Kidney (tissue), 14 donors: Measurements from ENCODE around the gene PLCB1. TPM values are rescaled to one million over a fixed set of nuclear protein-coding genes. Genes with fewer than 3 reads are reported as not detected.

Source experiments
- DNase-seq, 5 donors: peaks; one replicate each; pipeline ENCODE4 v3.0.0-alpha.2; 2013 to 2020
- FAIRE-seq: peaks from 2 replicates; lab custom pipeline; 2012; peaks lifted over from hg19 to GRCh38; lab: Jason Lieb, UNC
- H3K27ac ChIP-seq, 2 donors: one replicate each; pipeline ENCODE4 v1.7.0; 2013; ENCODE audit warnings: low read depth in 2 of 2, low read length in 2 of 2, inconsistent platforms in 1 of 2
- H3K27me3 ChIP-seq: one replicate; pipeline ENCODE4 v1.7.1; 2013; ENCODE audit warnings: low read length, inconsistent platforms; ENCODE audit not compliant: control insufficient read depth, insufficient read depth
- H3K36me3 ChIP-seq, 3 donors: one replicate each; pipeline versions ENCODE4 v1.7.0 to v1.7.1; 2013; ENCODE audit warnings: low read length in 3 of 3, control low read depth in 1 of 3, inconsistent platforms in 1 of 3; ENCODE audit not compliant: insufficient read depth in 3 of 3, control insufficient read depth in 2 of 3
- H3K4me1 ChIP-seq, 3 donors: one replicate each; pipeline versions ENCODE4 v1.7.0 to v1.7.1; 2013; ENCODE audit warnings: low read length in 3 of 3, inconsistent platforms in 1 of 3, low read depth in 1 of 3; ENCODE audit not compliant: control insufficient read depth in 2 of 3, insufficient read depth in 2 of 3
- H3K4me3 ChIP-seq, 3 donors: one replicate each; pipeline versions ENCODE4 v1.7.0 to v1.8.1; 2013; ENCODE audit warnings: low read length in 3 of 3, control low read depth in 1 of 3, inconsistent platforms in 1 of 3
- H3K9ac ChIP-seq, 3 donors: one replicate each; pipeline versions ENCODE4 v1.7.0 to v1.7.1; 2013; ENCODE audit warnings: low read length in 3 of 3, control low read depth in 1 of 3, inconsistent platforms in 1 of 3
- H3K9me3 ChIP-seq, 3 donors: one replicate each; pipeline versions ENCODE4 v1.7.0 to v1.7.1; 2013; ENCODE audit warnings: low read length in 3 of 3, control low read depth in 1 of 3, inconsistent platforms in 1 of 3; ENCODE audit not compliant: control insufficient read depth in 2 of 3, insufficient read depth in 1 of 3
- intact Hi-C: fragments of 100-400 bp; cut with DNase I; formaldehyde crosslinking; loops from one replicate; pipeline ENCODE4 v1.11.1; 2022
- polyA plus RNA-seq: library from polyadenylated mRNA; stranded (reverse); fragments of 350-450 nt; fragmentation: Illumina TruSeq; extraction: RNeasy Lipid Tissue Mini Kit (QIAGEN cat#74804); gene quantifications from one replicate; pipeline ENCODE4 v1.2.3, GENCODE V29; 2014; ENCODE audit warnings: low read depth, low replicate concordance; ENCODE audit not compliant: insufficient read depth
- total RNA-seq: library from RNA; stranded (reverse); fragmentation: NEBNext Ultra II Directional; extraction: Animal tissue kit (Norgen Biotek cat#: 25700); gene quantifications from one replicate; pipeline ENCODE4 v1.2.1, GENCODE V29; 2021
- TF ChIP-seq, protein P1 (sequence below): IDR thresholded peaks from 3 replicates; pipeline ENCODE4 v1.5.1; 2012; ENCODE audit warnings: mild to moderate bottlenecking, moderate library complexity, borderline replicate concordance; ENCODE audit not compliant: insufficient read depth; ENCODE audit errors: extremely low read depth
- donor health status: control.
- donor health status: control.
- donor health status: control.
- donor health status: control.
- donor health status: control.
- donor health status: DM: yes; HTN: yes; CAD: no.
- donor health status: Normal renal cell carcinoma (clear cell type).

The PLCB1 gene
- total and polyA plus RNA-seq, 2 donors from 2014 or later = 9.4 to 107 TPM

DNA sequence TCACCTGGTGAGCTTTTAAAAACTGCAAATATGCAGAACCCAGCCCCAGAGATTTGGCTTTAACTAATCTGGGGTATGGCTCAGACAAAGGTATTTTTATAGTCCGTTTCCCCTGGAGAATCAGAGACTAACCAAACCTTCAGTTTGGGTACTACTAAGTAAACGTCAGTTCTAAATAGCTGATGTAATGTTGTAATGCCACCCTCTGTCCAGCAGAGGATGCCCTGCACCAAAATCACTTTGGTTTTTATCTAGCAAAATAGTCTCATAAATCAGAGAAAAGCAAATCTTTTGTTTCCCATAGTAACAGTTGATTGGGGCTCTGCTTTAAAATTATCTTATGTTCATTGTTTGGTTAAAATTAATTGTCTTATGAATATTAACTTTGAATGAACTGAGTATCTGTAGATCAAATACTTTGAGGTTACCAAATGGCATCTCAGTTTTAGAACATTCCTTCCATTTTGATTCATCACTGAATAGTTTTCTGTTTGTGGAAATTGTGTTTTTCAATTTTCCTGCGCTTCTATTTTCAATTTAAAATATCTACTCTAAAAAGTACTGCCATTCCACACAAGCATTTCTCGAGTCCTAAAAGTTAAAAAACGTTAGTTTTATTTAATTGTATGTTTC lies 658.5 kb downstream of the PLCB1 start:
- no peaks in the 10 kb centered on the region for H3K27me3 ChIP-seq
- no peaks in the 10 kb centered on the region for H3K36me3 ChIP-seq
- H3K9me3 ChIP-seq = no peaks in the 10 kb centered on the region
- DNase-seq (peak in 3 of 5 donors; percentile 29 to 78 (median 63)), FAIRE-seq (peak; percentile 94)
- no peak overlapping the region for H3K27ac ChIP-seq
- intact Hi-C loops = no loop called here
- TF ChIP-seq, protein P1, sequence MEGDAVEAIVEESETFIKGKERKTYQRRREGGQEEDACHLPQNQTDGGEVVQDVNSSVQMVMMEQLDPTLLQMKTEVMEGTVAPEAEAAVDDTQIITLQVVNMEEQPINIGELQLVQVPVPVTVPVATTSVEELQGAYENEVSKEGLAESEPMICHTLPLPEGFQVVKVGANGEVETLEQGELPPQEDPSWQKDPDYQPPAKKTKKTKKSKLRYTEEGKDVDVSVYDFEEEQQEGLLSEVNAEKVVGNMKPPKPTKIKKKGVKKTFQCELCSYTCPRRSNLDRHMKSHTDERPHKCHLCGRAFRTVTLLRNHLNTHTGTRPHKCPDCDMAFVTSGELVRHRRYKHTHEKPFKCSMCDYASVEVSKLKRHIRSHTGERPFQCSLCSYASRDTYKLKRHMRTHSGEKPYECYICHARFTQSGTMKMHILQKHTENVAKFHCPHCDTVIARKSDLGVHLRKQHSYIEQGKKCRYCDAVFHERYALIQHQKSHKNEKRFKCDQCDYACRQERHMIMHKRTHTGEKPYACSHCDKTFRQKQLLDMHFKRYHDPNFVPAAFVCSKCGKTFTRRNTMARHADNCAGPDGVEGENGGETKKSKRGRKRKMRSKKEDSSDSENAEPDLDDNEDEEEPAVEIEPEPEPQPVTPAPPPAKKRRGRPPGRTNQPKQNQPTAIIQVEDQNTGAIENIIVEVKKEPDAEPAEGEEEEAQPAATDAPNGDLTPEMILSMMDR = peak; percentile 98
- H3K9ac ChIP-seq = no peak overlapping the region
- H3K4me1 ChIP-seq = no peaks in the 10 kb centered on the region
- no peak overlapping the region for H3K4me3 ChIP-seq

DNA sequence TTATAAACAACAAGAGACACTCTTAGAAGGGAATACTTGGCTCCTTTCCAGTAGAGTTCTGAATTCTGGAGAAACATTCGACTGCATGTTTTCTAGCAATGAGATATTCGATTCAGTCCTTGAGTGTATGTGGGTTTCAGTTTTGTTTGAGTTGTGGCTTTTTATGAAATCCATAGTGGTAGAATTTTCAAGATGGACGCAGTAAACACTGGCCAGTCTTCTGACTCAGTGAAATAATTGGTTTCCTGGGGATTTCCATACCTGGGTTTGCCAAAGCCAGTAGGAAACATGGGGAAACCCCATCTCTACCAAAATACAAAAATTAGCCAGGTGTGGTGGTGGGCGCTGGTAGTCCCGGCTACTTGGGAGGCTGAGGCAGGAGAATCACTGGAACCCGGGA lies 663.3 kb downstream of the PLCB1 start:
- FAIRE-seq = no peak
- Histone ChIP-seq H3K4me1 (no peaks in the 10 kb centered on the region), H3K9me3 (no peaks in the 10 kb centered on the region), H3K4me3 (no peak overlapping the region), H3K36me3 (no peaks in the 10 kb centered on the region), H3K27ac (no peak overlapping the region), H3K27me3 (no peaks in the 10 kb centered on the region), H3K9ac (no peak overlapping the region)
- TF ChIP-seq, protein P1 = no peak
- no peak for DNase-seq
- intact Hi-C loops = no loop called here

DNA sequence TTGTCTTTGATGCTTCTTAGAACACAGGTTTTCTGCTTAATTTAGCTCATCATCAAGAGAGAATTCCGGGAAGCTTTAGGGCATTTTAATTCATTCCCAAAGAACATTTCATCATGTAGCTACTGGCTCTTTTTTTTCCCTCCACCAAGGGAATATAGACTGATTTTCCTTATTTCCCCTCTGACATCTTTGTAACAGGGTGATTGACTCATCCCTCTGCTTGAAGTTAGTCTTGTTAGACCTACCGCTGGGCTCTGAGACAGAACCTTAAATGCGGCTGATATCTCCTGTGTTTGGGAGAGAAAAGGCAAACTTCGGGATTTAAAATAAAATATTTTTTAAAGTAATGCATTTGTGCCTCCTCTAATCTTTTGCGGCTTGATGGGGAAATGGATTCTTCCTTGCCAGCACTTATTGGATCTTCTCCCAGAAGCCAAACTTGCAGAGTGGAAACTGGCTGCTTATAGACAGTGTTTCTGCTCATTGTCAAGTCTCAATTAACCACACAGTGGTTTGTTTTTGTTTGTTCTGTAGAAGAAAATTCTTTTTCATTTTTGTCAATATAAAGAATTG lies 664.1 kb downstream of the PLCB1 start:
- no peaks in the 10 kb centered on the region for H3K9me3 ChIP-seq
- H3K27me3 ChIP-seq = no peaks in the 10 kb centered on the region
- DNase-seq (no peak), FAIRE-seq (no peak)
- no peak overlapping the region for H3K9ac ChIP-seq
- H3K4me1 ChIP-seq = no peaks in the 10 kb centered on the region
- no peak overlapping the region for H3K27ac ChIP-seq
- TF ChIP-seq, protein P1 = no peak
- no peak overlapping the region for H3K4me3 ChIP-seq
- intact Hi-C loops = no loop called here
- H3K36me3 ChIP-seq = no peaks in the 10 kb centered on the region

DNA sequence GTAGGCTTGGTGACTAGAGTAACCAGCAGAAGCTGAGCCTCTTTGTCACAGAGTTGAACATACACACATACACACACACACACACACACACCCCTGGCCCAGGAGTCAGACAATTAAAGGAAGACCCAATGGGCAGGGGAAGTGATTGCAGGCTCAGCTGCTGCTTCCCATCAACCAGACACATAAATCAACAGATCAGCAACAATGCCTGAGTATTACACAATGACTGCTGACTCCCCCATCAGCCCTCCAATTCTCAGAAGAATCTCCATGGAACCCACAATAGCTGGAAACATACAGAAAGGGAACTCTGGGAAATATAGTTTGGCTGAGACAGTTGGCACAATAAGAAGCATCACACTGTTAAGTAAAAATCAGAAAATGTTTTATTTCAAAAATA lies 666.4 kb downstream of the PLCB1 start:
- Histone ChIP-seq H3K36me3 (no peaks in the 10 kb centered on the region), H3K9ac (no peak overlapping the region), H3K4me3 (no peak overlapping the region), H3K27me3 (no peaks in the 10 kb centered on the region), H3K9me3 (no peaks in the 10 kb centered on the region), H3K4me1 (no peaks in the 10 kb centered on the region), H3K27ac (no peak overlapping the region)
- intact Hi-C loops = no loop called here
- TF ChIP-seq, protein P1 = no peak
- DNase-seq (no peak), FAIRE-seq (no peak)
